HG02623 (cell line): Measurements from ENCODE around the gene DELE1.

Experiments used
- ATAC-seq: cut with Tn5 transposase; IDR thresholded peaks from one replicate; pipeline ENCODE4 v1.9.1; 2021; ENCODE audit warnings: moderate library complexity; ENCODE audit not compliant: unreplicated experiment

The DELE1 gene

GRCh38 chr5:141954194-141954593 is 30.5 kb downstream of the DELE1 start:
- no peak for ATAC-seq

GRCh38 chr5:141957367-141957996 is 33.8 kb downstream of the DELE1 start:
- ATAC-seq: no peak

- no peak for ATAC-seq
Observed at GRCh38 chr5:141958113-141958512, 34.4 kb downstream of the DELE1 start, which contains the start of gene PCDH12. PCDH12 (minus strand) TSS chr5:141958202; CDS start chr5:141957851, 351 bp downstream.

GRCh38 chr5:141958546-141959172 is 35.0 kb downstream of the DELE1 start:
- ATAC-seq: no peak

- ATAC-seq: no peak
Observed at GRCh38 chr5:141960018-141960417, 36.3 kb downstream of the DELE1 start.

GRCh38 chr5:141960449-141961323 is 37.0 kb downstream of the DELE1 start:
- peak; percentile 94 for ATAC-seq

- ATAC-seq: no peak
Observed at GRCh38 chr5:141961466-141961865, 37.8 kb downstream of the DELE1 start.

GRCh38 chr5:141963701-141964100 is 40.0 kb downstream of the DELE1 start:
- ATAC-seq: no peak

GRCh38 chr5:141965071-141965470 is 41.4 kb downstream of the DELE1 start:
- no peak for ATAC-seq

GRCh38 chr5:141966275-141966962 is 42.7 kb downstream of the DELE1 start:
- ATAC-seq: no peak

- ATAC-seq: no peak
Observed at GRCh38 chr5:141966963-141967333, 43.3 kb downstream of the DELE1 start.

- peak; percentile 90 for ATAC-seq
Observed at GRCh38 chr5:141968914-141969608, 45.4 kb downstream of the DELE1 start, which contains the start of gene RNF14. RNF14 (plus strand) TSS chr5:141969105; CDS start chr5:141973589, 4,484 bp downstream.

GRCh38 chr5:141969783-141970771 is 46.4 kb downstream of the DELE1 start:
- ATAC-seq: peak; percentile 52

GRCh38 chr5:141973871-141974595 is 50.4 kb downstream of the DELE1 start:
- ATAC-seq: no peak

- ATAC-seq: no peak
Observed at GRCh38 chr5:141976176-141976575, 52.5 kb downstream of the DELE1 start.

- ATAC-seq: no peak
Observed at GRCh38 chr5:141978389-141978788, 54.7 kb downstream of the DELE1 start.

- ATAC-seq: no peak
Observed at GRCh38 chr5:141982626-141983025, 59.0 kb downstream of the DELE1 start.

GRCh38 chr5:141986072-141986471 is 62.4 kb downstream of the DELE1 start:
- ATAC-seq: no peak

- ATAC-seq: no peak
Observed at GRCh38 chr5:141989720-141990119, 66.0 kb downstream of the DELE1 start.
